HepG2 (cell line): ENCODE results near the gene TM4SF4. TPM values are rescaled to one million over a fixed set of nuclear protein-coding genes. Genes with fewer than 3 reads are reported as not detected.
A peak's percentile ranks its signal among the peaks of the same experiment; 100 is the strongest.

ENCODE experiments used
- ATAC-seq: fragments of 200-7000 bp; cut with Tn5 transposase; 3 replicates; pipeline ENCODE4 v1.9.1; 2020; ENCODE audit warnings: mild to moderate bottlenecking, moderate library complexity
- BruUV-seq: library from RNA; stranded (reverse); fragments of 400-500 nt; replicated peaks from 2 replicates; lab custom pipeline; 2021; lab: Mats Ljungman, UMichigan
- CTCF ChIA-PET: fragments of 300-600 bp; formaldehyde crosslinking; extraction: SDS; loops from one replicate; lab custom pipeline; 2021; ENCODE audit warnings: low total read pairs, inconsistent platforms, low intra/inter-chr PET ratio; lab: Yijun Ruan, JAX
- POLR2A ChIA-PET: fragments of 350-600 bp; sonication (Branson Sonifier 250); formaldehyde crosslinking; loops from one replicate; lab custom pipeline; 2020; ENCODE audit warnings: antibody characterized with exemption, inconsistent platforms; lab: Yijun Ruan, JAX
- DNase-seq: peaks from one replicate; pipeline ENCODE4 v3.0.0-alpha.2; 2015; ENCODE audit warnings: low spot score
- FAIRE-seq: peaks from 3 replicates; lab custom pipeline; 2011; peaks lifted over from hg19 to GRCh38; lab: Jason Lieb, UNC
- H2AFZ ChIP-seq: one replicate; pipeline ENCODE4 v1.6.1; 2011; ENCODE audit warnings: low read length, inconsistent platforms
- H3K27ac ChIP-seq: fragments of 300-600 bp; 3 replicates; pipeline ENCODE4 v1.8.0; 2011; ENCODE audit warnings: mixed run types, mild to moderate bottlenecking, mixed read lengths, low read length, inconsistent platforms; ENCODE audit not compliant: insufficient read depth; ENCODE audit errors: extremely low read length
- H3K27me3 ChIP-seq, 2 experiments: fragments of 200-600 bp in 1 of 2; 2 replicates in 1 of 2; 3 replicates in 1 of 2; pipeline versions ENCODE4 v1.6.0 to v1.8.0; 2011; ENCODE audit warnings: low read length in 2 of 2, mild to moderate bottlenecking in 2 of 2, moderate library complexity in 2 of 2, inconsistent platforms in 1 of 2; ENCODE audit not compliant: insufficient read depth in 2 of 2, control insufficient read depth in 1 of 2
- H3K36me3 ChIP-seq, 2 experiments: fragments of 200-600 bp in 1 of 2; replicated peaks in 1 of 2; 2 replicates in 1 of 2; 3 replicates in 1 of 2; pipeline versions ENCODE4 v1.5.1 to v1.8.0; 2011; ENCODE audit warnings: low read length in 2 of 2, inconsistent platforms in 1 of 2; ENCODE audit not compliant: insufficient read depth in 2 of 2, control insufficient read depth in 1 of 2
- H3K4me1 ChIP-seq: 2 replicates; pipeline ENCODE4 v1.5.1; 2012; ENCODE audit warnings: low read length, inconsistent platforms; ENCODE audit not compliant: insufficient read depth
- H3K4me2 ChIP-seq: 2 replicates; pipeline ENCODE4 v1.6.0; 2011; ENCODE audit warnings: low read depth, low read length, inconsistent platforms
- H3K4me3 ChIP-seq, 3 experiments: fragments of 200-600 bp in 1 of 3; sonication (generic), shearing (Covaris generic) in 1 of 3; replicated peaks in 1 of 3; 2 replicates each; pipeline ENCODE4 v1.5.1; 2011 to 2016; ENCODE audit warnings: low read length in 3 of 3, inconsistent platforms in 2 of 3, low read depth in 2 of 3, mild to moderate bottlenecking in 2 of 3, control low read depth in 1 of 3, mixed read lengths in 1 of 3; ENCODE audit not compliant: insufficient read depth in 1 of 3
- H3K79me2 ChIP-seq: one replicate; pipeline ENCODE4 v1.6.1; 2011; ENCODE audit warnings: low read length, inconsistent platforms; ENCODE audit not compliant: insufficient read depth
- H3K9ac ChIP-seq: 2 replicates; pipeline ENCODE4 v1.6.0; 2011; ENCODE audit warnings: mild to moderate bottlenecking, low read depth, low read length, inconsistent platforms; ENCODE audit not compliant: insufficient read depth
- H3K9me3 ChIP-seq: 2 replicates; pipeline ENCODE4 v1.5.1; 2012; ENCODE audit warnings: mild to moderate bottlenecking, low read length
- H4K20me1 ChIP-seq: 2 replicates; pipeline ENCODE4 v1.6.0; 2011; ENCODE audit warnings: inconsistent platforms, mild to moderate bottlenecking, low read length, moderate library complexity; ENCODE audit not compliant: insufficient read depth
- CBFB ChIP-seq: sonication (generic); formaldehyde crosslinking; IDR thresholded peaks from 2 replicates; pipeline ENCODE4 v1.4.0; 2020; ENCODE audit warnings: missing genetic modification reagents
- ELF3 ChIP-seq: IDR thresholded peaks from 2 replicates; pipeline ENCODE4 v1.6.1; 2016; ENCODE audit warnings: missing genetic modification reagents, missing compliant biosample characterization
- NFYB ChIP-seq: sonication (generic); formaldehyde crosslinking; IDR thresholded peaks from 2 replicates; pipeline ENCODE4 v1.4.0; 2020; ENCODE audit warnings: missing genetic modification reagents
- PITX1 ChIP-seq: sonication (generic); formaldehyde crosslinking; IDR thresholded peaks from 2 replicates; pipeline ENCODE4 v1.5.1; 2020; ENCODE audit warnings: mild to moderate bottlenecking, missing genetic modification reagents
- RBM39 ChIP-seq: fragments of 200-400 bp; formaldehyde crosslinking; IDR thresholded peaks from one replicate; pipeline ENCODE4 v1.6.1; 2018; ENCODE audit warnings: antibody characterized with exemption, mild to moderate bottlenecking, low read depth, low read length; ENCODE audit not compliant: poor library complexity, severe bottlenecking
- RFX5 ChIP-seq: IDR thresholded peaks from 2 replicates; pipeline ENCODE4 v1.6.1; 2011; ENCODE audit warnings: low read depth, low read length, improper control_type of control experiment
- STAG1 ChIP-seq: sonication (generic); formaldehyde crosslinking; IDR thresholded peaks from 2 replicates; pipeline ENCODE4 v1.4.0; 2020; ENCODE audit warnings: missing genetic modification reagents
- ZNF446 ChIP-seq: sonication (generic); formaldehyde crosslinking; IDR thresholded peaks from 2 replicates; pipeline ENCODE4 v1.5.0; 2020; ENCODE audit warnings: mild to moderate bottlenecking, missing genetic modification reagents
- ZNF605 ChIP-seq: sonication (generic); formaldehyde crosslinking; IDR thresholded peaks from 2 replicates; pipeline ENCODE4 v1.8.0; 2022; ENCODE audit warnings: mild to moderate bottlenecking, missing genetic modification reagents
- WGBS: methylation state at CpG from one replicate; pipeline ENCODE4 v1.1.6; 2017; ENCODE audit warnings: low lambda C conversion rate; 5-methylcytosine and 5-hydroxymethylcytosine counted together
- in situ Hi-C: cut with HindIII; loops from 2 replicates; pipeline ENCODE4 v1.10.0; 2017; ENCODE audit warnings: low pct_unique_long_range_greater_than_20kb; ENCODE audit not compliant: extremely low pct_ligation_motif_present
- intact Hi-C: fragments of 100-400 bp; cut with micrococcal nuclease; formaldehyde crosslinking; loops from one replicate; pipeline ENCODE4 v1.10.0; 2022; ENCODE audit not compliant: unreplicated experiment
- polyA plus RNA-seq, 8 experiments: library from polyadenylated mRNA; depleted of rRNA in 3 of 8; stranded (reverse) in 7 of 8; unstranded in 1 of 8; fragments of >200 nt; fragmentation: Illumina TruSeq in 4 of 8; extraction: Trizol in 4 of 8; gene quantifications; 2 replicates each; pipeline versions ENCODE4 v1.2.1 to v1.2.3, GENCODE V29; 2011 to 2016; ENCODE audit warnings: low read depth in 4 of 8, missing spikeins in 1 of 8, mixed read lengths in 1 of 8; ENCODE audit not compliant: insufficient read depth in 1 of 8
- total RNA-seq, 5 experiments: library from RNA; depleted of rRNA; stranded (reverse); fragments of >200 nt; fragmentation: Illumina TruSeq; extraction: Trizol; gene quantifications; 2 replicates each; pipeline ENCODE4 v1.2.3, GENCODE V29; 2016; ENCODE audit warnings: low read depth in 1 of 5
- TF ChIP-seq, protein P1 (sequence below): sonication (generic); formaldehyde crosslinking; IDR thresholded peaks from 2 replicates; pipeline ENCODE4 v1.4.0; 2020; ENCODE audit warnings: missing genetic modification reagents
- TF ChIP-seq, protein P2 (sequence below): sonication (generic); formaldehyde crosslinking; IDR thresholded peaks from 2 replicates; pipeline ENCODE4 v1.5.1; 2020; ENCODE audit warnings: mild to moderate bottlenecking, missing genetic modification reagents, borderline replicate concordance

TM4SF4 gene
- total and polyA plus RNA-seq, 2 of the 13 experiments (the other 11 are each of a cell fraction or from before 2014, with no cell fraction given), result 0.63 to 0.95 TPM

DNA sequence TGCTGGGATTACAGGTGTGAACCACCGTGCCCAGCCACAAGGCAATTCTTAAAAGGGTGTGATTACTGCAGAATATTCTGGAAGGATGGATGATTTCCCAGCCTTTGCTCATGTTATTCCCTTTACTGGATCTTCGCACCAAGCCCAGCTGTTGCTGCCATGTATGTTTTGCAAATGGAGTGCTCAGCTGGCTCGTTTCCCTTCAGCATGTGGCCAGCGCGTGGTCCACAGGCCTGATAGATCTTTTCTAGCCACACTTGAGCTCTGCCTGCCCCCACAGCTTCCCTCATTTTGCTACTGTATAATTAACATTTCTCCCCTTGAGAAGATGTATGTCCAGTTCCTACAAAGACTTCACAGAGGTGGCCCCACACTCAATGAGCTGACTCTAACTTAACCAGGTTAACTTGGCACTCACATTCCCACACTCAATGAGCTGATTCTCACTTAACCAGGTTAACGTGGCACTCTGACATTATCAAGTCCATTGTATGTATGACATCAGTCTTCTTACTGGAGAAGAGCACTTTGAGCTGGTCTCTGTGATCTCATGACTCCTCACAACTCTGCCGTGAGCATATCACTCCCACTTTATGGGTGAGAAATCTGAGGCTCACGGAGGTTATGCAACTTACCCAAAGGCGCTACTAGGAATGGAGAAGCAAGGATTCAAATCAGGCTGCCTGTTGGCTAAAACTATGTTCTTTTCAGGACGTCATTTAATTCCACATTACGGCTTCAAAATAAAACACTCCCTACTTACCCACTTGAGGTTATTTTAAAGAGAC is 49.2 kb downstream of the TM4SF4 start:
- ATAC-seq, result no peak
- DNase-seq, result no peak
- BruUV-seq, result no TSS peak
- Histone ChIP-seq H2AFZ (no peak overlapping the region), H3K79me2 (no peaks in the 10 kb centered on the region)
- no peak for TF ChIP-seq CBFB
- TF ChIP-seq, protein P1, sequence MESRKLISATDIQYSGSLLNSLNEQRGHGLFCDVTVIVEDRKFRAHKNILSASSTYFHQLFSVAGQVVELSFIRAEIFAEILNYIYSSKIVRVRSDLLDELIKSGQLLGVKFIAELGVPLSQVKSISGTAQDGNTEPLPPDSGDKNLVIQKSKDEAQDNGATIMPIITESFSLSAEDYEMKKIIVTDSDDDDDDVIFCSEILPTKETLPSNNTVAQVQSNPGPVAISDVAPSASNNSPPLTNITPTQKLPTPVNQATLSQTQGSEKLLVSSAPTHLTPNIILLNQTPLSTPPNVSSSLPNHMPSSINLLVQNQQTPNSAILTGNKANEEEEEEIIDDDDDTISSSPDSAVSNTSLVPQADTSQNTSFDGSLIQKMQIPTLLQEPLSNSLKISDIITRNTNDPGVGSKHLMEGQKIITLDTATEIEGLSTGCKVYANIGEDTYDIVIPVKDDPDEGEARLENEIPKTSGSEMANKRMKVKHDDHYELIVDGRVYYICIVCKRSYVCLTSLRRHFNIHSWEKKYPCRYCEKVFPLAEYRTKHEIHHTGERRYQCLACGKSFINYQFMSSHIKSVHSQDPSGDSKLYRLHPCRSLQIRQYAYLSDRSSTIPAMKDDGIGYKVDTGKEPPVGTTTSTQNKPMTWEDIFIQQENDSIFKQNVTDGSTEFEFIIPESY (CRISPR knock-in tag), result 0 out of 2 replicates have a peak, but pooled peaks have one; percentile 15
- TF ChIP-seq, all 625 proteins: peak for 1
- no peaks in the 10 kb centered on the region for H3K9me3 ChIP-seq
- no peak overlapping the region for H3K4me2 ChIP-seq
- no peak overlapping the region for H3K27ac ChIP-seq
- H3K27me3 ChIP-seq, result no peaks in the 10 kb centered on the region
- no peak for FAIRE-seq
- peaks cover 9% of the 10 kb centered on the region for H3K4me1 ChIP-seq
- H3K4me3 ChIP-seq, result no peak overlapping the region
- intact Hi-C loops (no loop called here), in situ Hi-C loops (no loop called here)
- whole genome bisulfite sequencing, result 96% methylated on average over 11 of the region's 11 CpGs
- H3K9ac ChIP-seq, result no peak overlapping the region
- peaks cover 12% of the 10 kb centered on the region for H4K20me1 ChIP-seq
- CTCF ChIA-PET, result no interaction called here
- POLR2A ChIA-PET, result no interaction called here
- H3K36me3 ChIP-seq, result peaks cover 25 to 85% of the 10 kb centered on the region in 2 experiments

DNA sequence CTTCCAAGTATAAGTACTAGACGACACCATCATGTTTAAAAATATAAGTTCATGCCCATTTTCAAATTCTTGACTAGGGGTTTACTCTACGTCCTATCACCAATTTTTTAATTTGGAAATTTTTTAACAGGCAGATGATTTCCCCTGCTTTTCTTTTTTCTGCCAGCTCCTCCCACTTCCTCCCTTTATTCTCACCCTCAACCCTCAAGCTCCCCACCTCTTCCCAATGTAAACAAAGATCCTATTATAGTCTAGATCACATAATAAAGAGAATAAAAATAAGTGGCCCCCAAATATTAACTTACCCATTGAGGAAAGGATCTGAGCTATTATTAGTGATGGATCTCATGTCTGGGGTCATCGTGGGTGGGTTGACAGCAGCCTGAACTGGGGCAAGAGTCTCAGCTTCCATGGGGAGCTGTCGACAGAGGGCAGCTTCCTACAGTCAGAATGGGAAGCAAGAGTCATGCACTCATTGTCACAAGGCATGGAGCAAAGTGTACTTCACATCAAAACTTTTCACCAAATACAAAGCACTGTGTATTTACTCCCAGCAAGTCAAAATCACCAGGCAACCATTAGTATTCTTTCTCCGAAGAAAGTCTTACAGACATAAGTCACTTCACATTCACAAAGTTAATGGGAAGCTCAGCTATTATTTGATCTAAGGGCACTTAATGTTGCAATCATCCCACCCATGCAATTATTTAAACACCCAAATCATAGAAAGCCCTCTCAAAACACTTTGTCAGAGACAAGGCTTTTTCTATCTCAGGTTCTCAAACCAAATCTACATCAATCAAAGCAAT is 53.2 kb downstream of the TM4SF4 start:
- Histone ChIP-seq H3K36me3 (peaks cover 16 to 63% of the 10 kb centered on the region in 2 experiments), H2AFZ (no peak overlapping the region), H3K9me3 (no peaks in the 10 kb centered on the region), H3K4me2 (no peak overlapping the region), H3K9ac (no peak overlapping the region), H3K4me1 (peaks cover 22% of the 10 kb centered on the region), H3K4me3 (no peak overlapping the region), H4K20me1 (peaks cover 28% of the 10 kb centered on the region), H3K27ac (peak overlapping the region; percentile 3), H3K79me2 (peaks cover 6% of the 10 kb centered on the region), H3K27me3 (no peaks in the 10 kb centered on the region)
- FAIRE-seq (no peak), ATAC-seq (no peak), DNase-seq (no peak)
- ChIA-PET CTCF (no interaction called here), POLR2A (no interaction called here)
- in situ Hi-C loops, result loop anchor here (5.0 kb wide), 1 partner anchor 185 kb away; no protein-coding TSS in a partner anchor
- intact Hi-C loops, result no loop called here
- no TSS peak for BruUV-seq
- WGBS, result 89% methylated on average over 5 of the region's 5 CpGs
- no peak for TF ChIP-seq NFYB (CRISPR knock-in tag)
- TF ChIP-seq, protein P2, sequence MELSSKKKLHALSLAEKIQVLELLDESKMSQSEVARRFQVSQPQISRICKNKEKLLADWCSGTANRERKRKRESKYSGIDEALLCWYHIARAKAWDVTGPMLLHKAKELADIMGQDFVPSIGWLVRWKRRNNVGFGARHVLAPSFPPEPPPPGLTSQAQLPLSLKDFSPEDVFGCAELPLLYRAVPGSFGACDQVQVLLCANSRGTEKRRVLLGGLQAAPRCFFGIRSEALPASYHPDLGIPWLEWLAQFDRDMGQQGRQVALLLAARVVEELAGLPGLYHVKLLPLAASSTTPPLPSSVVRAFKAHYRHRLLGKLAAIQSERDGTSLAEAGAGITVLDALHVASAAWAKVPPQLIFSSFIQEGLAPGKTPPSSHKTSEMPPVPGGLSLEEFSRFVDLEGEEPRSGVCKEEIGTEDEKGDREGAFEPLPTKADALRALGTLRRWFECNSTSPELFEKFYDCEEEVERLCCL, result no peak
- peak; percentile 15; the same call in 1 of the 2 replicates for TF ChIP-seq STAG1
- no peak for TF ChIP-seq ZNF605 (CRISPR knock-in tag)
- TF ChIP-seq ZNF446 (CRISPR knock-in tag), result no peak
- no peak for TF ChIP-seq PITX1 (CRISPR knock-in tag)
- no peak for TF ChIP-seq ELF3
- TF ChIP-seq RBM39, result no peak
- no peak for TF ChIP-seq RFX5
